Endothelial cell of umbilical vein (primary cell): Measurements from ENCODE around the gene ITGB3. TPM values are rescaled to one million over a fixed set of nuclear protein-coding genes. Genes with fewer than 3 reads are reported as not detected.
A peak's percentile ranks its signal among the peaks of the same experiment; 100 is the strongest.

ENCODE experiments used
- BruUV-seq: library from RNA; stranded (reverse); fragments of 400-500 nt; replicated peaks from 2 replicates; lab custom pipeline; 2021; lab: Mats Ljungman, UMichigan
- CTCF ChIA-PET: fragments of 300-600, 350-600 bp; sonication (Branson Sonifier 250); formaldehyde crosslinking; loops from one replicate; lab custom pipeline; 2021; ENCODE audit warnings: antibody characterized with exemption, inconsistent platforms; lab: Charles Lee
- POLR2A ChIA-PET: fragments of 300-600, 350-600 bp; sonication (Branson Sonifier 250); formaldehyde crosslinking; loops from one replicate; lab custom pipeline; 2021; ENCODE audit warnings: antibody characterized with exemption, inconsistent platforms; lab: Charles Lee
- DNase-seq: peaks from one replicate; pipeline ENCODE4 v3.0.0-alpha.2; 2011; ENCODE audit warnings: low read depth, low spot score
- FAIRE-seq: peaks from 2 replicates; lab custom pipeline; 2011; peaks lifted over from hg19 to GRCh38; lab: Jason Lieb, UNC
- H2AFZ ChIP-seq: 2 replicates; pipeline ENCODE4 v1.6.0; 2012; ENCODE audit warnings: low read depth, low read length, control low read depth, inconsistent platforms
- H3K27ac ChIP-seq: 2 replicates; pipeline ENCODE4 v1.5.1; 2011; ENCODE audit warnings: low read depth, mild to moderate bottlenecking, control low read depth, low read length, moderate library complexity; ENCODE audit not compliant: insufficient read depth
- H3K27me3 ChIP-seq, 2 experiments: 2 replicates each; pipeline versions ENCODE4 v1.6.0 to v1.6.1; 2011; ENCODE audit warnings: low read length in 2 of 2, mixed read lengths in 1 of 2; ENCODE audit not compliant: control insufficient read depth in 2 of 2, insufficient read depth in 2 of 2
- H3K36me3 ChIP-seq, 2 experiments: 2 replicates in 1 of 2; 3 replicates in 1 of 2; pipeline ENCODE4 v1.5.1; 2011; ENCODE audit warnings: low read length in 2 of 2, mild to moderate bottlenecking in 1 of 2, moderate library complexity in 1 of 2; ENCODE audit not compliant: control insufficient read depth in 2 of 2, insufficient read depth in 2 of 2; ENCODE audit errors: extremely low read depth in 1 of 2
- H3K4me1 ChIP-seq: 3 replicates; pipeline ENCODE4 v1.5.1; 2011; ENCODE audit warnings: mild to moderate bottlenecking, low read length; ENCODE audit not compliant: control insufficient read depth, insufficient read depth; ENCODE audit errors: extremely low read depth
- H3K4me2 ChIP-seq: 2 replicates; pipeline ENCODE4 v1.6.1; 2011; ENCODE audit warnings: low read length, control low read depth, mixed read lengths; ENCODE audit not compliant: insufficient read depth
- H3K4me3 ChIP-seq, 3 experiments: fragments of 200-600 bp in 1 of 3; sonication (generic), shearing (Covaris generic) in 1 of 3; replicated peaks in 1 of 3; 2 replicates each; pipeline ENCODE4 v1.5.1; 2011 to 2016; ENCODE audit warnings: control low read depth in 3 of 3, low read length in 3 of 3, mild to moderate bottlenecking in 2 of 3, inconsistent platforms in 1 of 3, low read depth in 1 of 3, moderate library complexity in 1 of 3; ENCODE audit not compliant: insufficient read depth in 1 of 3
- H3K79me2 ChIP-seq: 2 replicates; pipeline ENCODE4 v1.6.0; 2012; ENCODE audit warnings: low read length, inconsistent platforms; ENCODE audit not compliant: control insufficient read depth, insufficient read depth
- H3K9ac ChIP-seq: replicated peaks from 2 replicates; pipeline ENCODE3; 2011; ENCODE audit warnings: low read length, control low read depth; ENCODE audit not compliant: insufficient read depth; ENCODE audit errors: extremely low read depth
- H3K9me1 ChIP-seq: replicated peaks from 3 replicates; pipeline ENCODE4 v1.6.0; 2011; ENCODE audit warnings: mild to moderate bottlenecking, low read length; ENCODE audit not compliant: control insufficient read depth, insufficient read depth; ENCODE audit errors: extremely low read depth
- H3K9me3 ChIP-seq: replicated peaks from 2 replicates; pipeline ENCODE4 v1.5.1; 2012; ENCODE audit warnings: low read length, inconsistent platforms; ENCODE audit not compliant: control insufficient read depth, insufficient read depth
- H4K20me1 ChIP-seq: replicated peaks from 2 replicates; pipeline ENCODE3; 2011; ENCODE audit warnings: mild to moderate bottlenecking, low read length; ENCODE audit not compliant: control insufficient read depth, insufficient read depth; ENCODE audit errors: extremely low read depth
- CTCF ChIP-seq, 2 donors: IDR thresholded peaks; 1 replicate in 1 of 2; 2 replicates in 1 of 2; pipeline ENCODE4 v1.5.1; 2011; ENCODE audit warnings: low read length in 2 of 2, mild to moderate bottlenecking in 2 of 2, moderate library complexity in 2 of 2, control low read depth in 1 of 2, inconsistent platforms in 1 of 2, low read depth in 1 of 2; ENCODE audit not compliant: insufficient read depth in 1 of 2; ENCODE audit errors: extremely low read depth in 1 of 2
- FOS ChIP-seq: IDR thresholded peaks from 2 replicates; pipeline ENCODE4 v1.6.1; 2011; ENCODE audit warnings: mild to moderate bottlenecking, low read length, moderate library complexity, borderline replicate concordance; ENCODE audit not compliant: insufficient read depth
- GATA2 ChIP-seq: IDR thresholded peaks from 2 replicates; pipeline ENCODE4 v1.7.0; 2011; ENCODE audit warnings: low read depth, mild to moderate bottlenecking, moderate library complexity, mixed read lengths, low read length; ENCODE audit not compliant: insufficient read length, insufficient read depth
- JUN ChIP-seq: IDR thresholded peaks from 2 replicates; pipeline ENCODE4 v1.6.1; 2011; ENCODE audit warnings: borderline replicate concordance, low read depth; ENCODE audit not compliant: insufficient read length, insufficient read depth
- MYC ChIP-seq: IDR thresholded peaks from one replicate; pipeline ENCODE4 v1.6.1; 2011; ENCODE audit warnings: mild to moderate bottlenecking, low read depth, low read length
- POLR2AphosphoS5 ChIP-seq: IDR thresholded peaks from 2 replicates; pipeline ENCODE4 v1.6.1; 2012; ENCODE audit warnings: low read depth, mild to moderate bottlenecking, control low read depth, low read length, moderate library complexity; ENCODE audit not compliant: insufficient read depth
- dilution Hi-C: fragments of 300-500 bp; cut with MboI; formaldehyde crosslinking; loops from one replicate; pipeline ENCODE4 v1.15.0; 2019; ENCODE audit warnings: low sequenced_read_pairs; ENCODE audit not compliant: extremely low pct_ligation_motif_present
- intact Hi-C: fragments of 100-400 bp; cut with micrococcal nuclease; formaldehyde crosslinking; loops from one replicate; pipeline ENCODE4 v1.10.0; 2022
- polyA plus RNA-seq, 4 experiments: library from polyadenylated mRNA; depleted of rRNA in 3 of 4; stranded (reverse) in 3 of 4; unstranded in 1 of 4; fragments of >200 nt; gene quantifications; 2 replicates each; pipeline versions ENCODE4 v1.2.1 to v1.2.3, GENCODE V29; 2011 to 2012; ENCODE audit warnings: missing spikeins in 1 of 4
- total RNA-seq: library from RNA; stranded (reverse); gene quantifications from 2 replicates; pipeline ENCODE4 v1.2.3, GENCODE V29; 2021

The ITGB3 gene
- total and polyA plus RNA-seq, 2 donors (not counting 3 experiments of a cell fraction or from before 2014, with no cell fraction given): 55.8 to 60.0 TPM

- peaks cover 15% of the 10 kb centered on the region for H3K4me1 ChIP-seq
- dilution Hi-C loops: no loop called here
- CTCF ChIA-PET: interaction anchor here (1.0 to 1.7 kb wide), 3 partner anchors 10 to 20 kb away, joined by 3 to 6 read pairs (median 4); no protein-coding TSS in a partner anchor
- DNase-seq (no peak), FAIRE-seq (no peak)
- H3K9ac ChIP-seq: no peak overlapping the region
- no peak overlapping the region for H3K4me3 ChIP-seq
- H3K36me3 ChIP-seq: peaks cover 0 to 29% of the 10 kb centered on the region in 2 experiments
- H3K9me1 ChIP-seq: no peaks in the 10 kb centered on the region
- no peak overlapping the region for H3K4me2 ChIP-seq
- POLR2A ChIA-PET: interaction anchor here (0.8 to 1.2 kb wide), 2 partner anchors 17 to 22 kb away, joined by 4 to 5 read pairs; no protein-coding TSS in a partner anchor
- peak overlapping the region; percentile 75 for H3K27ac ChIP-seq
- no peak for TF ChIP-seq MYC
- no peak for TF ChIP-seq JUN
- no peak for TF ChIP-seq FOS
- TF ChIP-seq GATA2: no peak
- TF ChIP-seq POLR2AphosphoS5: no peak
- no peak for TF ChIP-seq CTCF (IDR thresholded peaks at IDR 0.05; ENCODE audit: extremely low read depth in 1 of 2, insufficient read depth in 1 of 2, low read depth in 1 of 2, low read length in 2 of 2)
- no peaks in the 10 kb centered on the region for H3K79me2 ChIP-seq
- H2AFZ ChIP-seq: no peak overlapping the region
- BruUV-seq: no TSS peak
- no peaks in the 10 kb centered on the region for H3K27me3 ChIP-seq
- intact Hi-C loops: no loop called here
- H4K20me1 ChIP-seq: no peaks in the 10 kb centered on the region
- no peaks in the 10 kb centered on the region for H3K9me3 ChIP-seq
These were observed 41.6 kb downstream of the ITGB3 start for GRCh38 chr17:47295037-47295873.
